Progenitor cell of endocrine pancreas (in vitro differentiated cells): Measurements from ENCODE around the gene ARL2BP. TPM values are rescaled to one million over a fixed set of nuclear protein-coding genes. Genes with fewer than 3 reads are reported as not detected.

Experiments used
- DNase-seq: peaks from one replicate; pipeline ENCODE4 v3.0.0; 2021; ENCODE audit warnings: low spot score; ENCODE audit not compliant: unreplicated experiment
- H3K27ac Mint-ChIP-seq: 2 replicates; pipeline ENCODE4 v1.8.0; 2021; ENCODE audit warnings: mild to moderate bottlenecking, moderate library complexity, mixed read lengths
- H3K27me3 Mint-ChIP-seq: 2 replicates; pipeline ENCODE4 v1.8.0; 2021; ENCODE audit warnings: mixed read lengths
- H3K36me3 Mint-ChIP-seq: 2 replicates; pipeline ENCODE4 v1.8.0; 2022; ENCODE audit warnings: mixed read lengths; ENCODE audit not compliant: insufficient read depth
- H3K4me1 Mint-ChIP-seq: 2 replicates; pipeline ENCODE4 v1.8.0; 2021; ENCODE audit warnings: low read depth, mixed read lengths
- H3K4me3 Mint-ChIP-seq: 2 replicates; pipeline ENCODE4 v1.8.0; 2021; ENCODE audit warnings: low read depth, mild to moderate bottlenecking, moderate library complexity, mixed read lengths
- H3K9me3 Mint-ChIP-seq: 2 replicates; pipeline ENCODE4 v1.8.0; 2021; ENCODE audit warnings: low read depth, mixed read lengths
- total RNA-seq: library from RNA; stranded (reverse); gene quantifications from 2 replicates; pipeline ENCODE4 v1.2.1, GENCODE V29; 2021
- TF ChIP-seq, protein P1 (sequence below): fragments of 200-600 bp; sonication (generic); IDR thresholded peaks from one replicate; pipeline ENCODE4 v1.5.0; 2021; ENCODE audit warnings: antibody characterized with exemption, mild to moderate bottlenecking; ENCODE audit not compliant: unreplicated experiment

Gene ARL2BP
- total RNA-seq, 1 donor from 2014 or later: 40.7 TPM

DNA sequence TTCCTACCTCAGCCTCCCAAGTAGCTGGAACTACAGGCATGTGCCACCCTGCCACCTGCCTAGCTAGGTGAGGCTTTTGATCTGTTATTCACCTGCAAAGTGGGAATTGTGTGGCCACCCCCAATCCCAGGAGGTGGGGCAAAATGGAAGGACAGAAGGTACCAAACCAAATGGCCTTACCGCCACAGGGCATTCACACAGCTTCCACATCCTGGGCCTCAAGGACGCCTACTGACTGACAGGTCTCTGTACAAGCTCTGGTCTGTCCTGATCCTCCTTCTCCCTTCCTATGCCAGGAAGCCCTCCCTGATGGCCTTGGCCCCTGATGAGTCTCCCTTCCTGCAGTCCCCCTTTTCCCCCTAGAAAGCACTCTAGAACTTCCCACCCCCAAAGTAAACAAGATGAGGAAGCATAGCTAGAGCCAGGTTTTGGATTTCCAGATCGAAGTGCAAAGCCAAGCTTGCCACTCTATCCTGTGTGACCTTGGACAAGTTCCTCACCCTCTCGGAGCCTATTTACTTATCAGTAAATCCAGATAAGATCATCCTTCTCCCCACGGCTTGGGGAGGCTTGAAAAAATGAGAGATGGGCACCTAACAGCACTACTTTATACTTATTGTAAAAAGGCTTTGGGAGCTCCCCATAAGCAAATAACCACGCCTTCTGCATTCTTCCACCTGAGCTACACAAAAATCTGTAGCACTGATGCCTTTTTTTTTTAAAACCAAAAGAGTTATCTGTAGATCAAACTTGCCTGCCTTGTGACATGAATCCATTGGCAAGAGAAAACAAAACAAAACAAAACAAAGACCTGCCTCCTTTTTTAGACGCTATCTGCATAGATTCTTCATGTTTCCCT, 35.0 kb downstream of the ARL2BP start:
- Mint-ChIP-seq H3K27ac (no peak overlapping the region), H3K9me3 (no peaks in the 10 kb centered on the region), H3K36me3 (no peaks in the 10 kb centered on the region), H3K4me1 (peaks cover 13% of the 10 kb centered on the region), H3K4me3 (no peak overlapping the region), H3K27me3 (peaks cover 35% of the 10 kb centered on the region)
- TF ChIP-seq, protein P1, sequence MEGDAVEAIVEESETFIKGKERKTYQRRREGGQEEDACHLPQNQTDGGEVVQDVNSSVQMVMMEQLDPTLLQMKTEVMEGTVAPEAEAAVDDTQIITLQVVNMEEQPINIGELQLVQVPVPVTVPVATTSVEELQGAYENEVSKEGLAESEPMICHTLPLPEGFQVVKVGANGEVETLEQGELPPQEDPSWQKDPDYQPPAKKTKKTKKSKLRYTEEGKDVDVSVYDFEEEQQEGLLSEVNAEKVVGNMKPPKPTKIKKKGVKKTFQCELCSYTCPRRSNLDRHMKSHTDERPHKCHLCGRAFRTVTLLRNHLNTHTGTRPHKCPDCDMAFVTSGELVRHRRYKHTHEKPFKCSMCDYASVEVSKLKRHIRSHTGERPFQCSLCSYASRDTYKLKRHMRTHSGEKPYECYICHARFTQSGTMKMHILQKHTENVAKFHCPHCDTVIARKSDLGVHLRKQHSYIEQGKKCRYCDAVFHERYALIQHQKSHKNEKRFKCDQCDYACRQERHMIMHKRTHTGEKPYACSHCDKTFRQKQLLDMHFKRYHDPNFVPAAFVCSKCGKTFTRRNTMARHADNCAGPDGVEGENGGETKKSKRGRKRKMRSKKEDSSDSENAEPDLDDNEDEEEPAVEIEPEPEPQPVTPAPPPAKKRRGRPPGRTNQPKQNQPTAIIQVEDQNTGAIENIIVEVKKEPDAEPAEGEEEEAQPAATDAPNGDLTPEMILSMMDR: no peak
- no peak for DNase-seq

DNA sequence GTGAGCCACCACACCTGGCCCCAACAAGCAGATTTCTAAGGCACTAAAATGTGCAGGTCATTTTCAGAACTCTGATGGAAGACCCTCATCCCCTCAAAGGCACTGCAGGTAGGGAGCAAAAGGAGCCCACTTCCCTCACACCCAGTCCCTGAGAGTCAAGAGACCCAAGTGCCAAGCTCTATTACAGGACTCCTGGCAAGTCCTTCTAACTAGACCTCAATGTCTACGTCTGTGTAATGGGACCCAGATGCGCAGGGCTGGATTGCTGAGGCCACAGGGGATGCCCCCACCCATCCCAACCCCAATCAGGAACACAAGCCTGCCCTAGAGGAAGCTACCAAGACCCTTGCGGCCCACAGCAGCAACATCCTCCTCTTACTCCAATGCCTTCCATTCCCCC, 36.7 kb downstream of the ARL2BP start:
- DNase-seq: no peak
- Mint-ChIP-seq H3K27me3 (peaks cover 40% of the 10 kb centered on the region), H3K27ac (no peak overlapping the region), H3K4me1 (peaks cover 13% of the 10 kb centered on the region), H3K9me3 (no peaks in the 10 kb centered on the region), H3K36me3 (no peaks in the 10 kb centered on the region), H3K4me3 (no peak overlapping the region)
- TF ChIP-seq, protein P1: no peak

DNA sequence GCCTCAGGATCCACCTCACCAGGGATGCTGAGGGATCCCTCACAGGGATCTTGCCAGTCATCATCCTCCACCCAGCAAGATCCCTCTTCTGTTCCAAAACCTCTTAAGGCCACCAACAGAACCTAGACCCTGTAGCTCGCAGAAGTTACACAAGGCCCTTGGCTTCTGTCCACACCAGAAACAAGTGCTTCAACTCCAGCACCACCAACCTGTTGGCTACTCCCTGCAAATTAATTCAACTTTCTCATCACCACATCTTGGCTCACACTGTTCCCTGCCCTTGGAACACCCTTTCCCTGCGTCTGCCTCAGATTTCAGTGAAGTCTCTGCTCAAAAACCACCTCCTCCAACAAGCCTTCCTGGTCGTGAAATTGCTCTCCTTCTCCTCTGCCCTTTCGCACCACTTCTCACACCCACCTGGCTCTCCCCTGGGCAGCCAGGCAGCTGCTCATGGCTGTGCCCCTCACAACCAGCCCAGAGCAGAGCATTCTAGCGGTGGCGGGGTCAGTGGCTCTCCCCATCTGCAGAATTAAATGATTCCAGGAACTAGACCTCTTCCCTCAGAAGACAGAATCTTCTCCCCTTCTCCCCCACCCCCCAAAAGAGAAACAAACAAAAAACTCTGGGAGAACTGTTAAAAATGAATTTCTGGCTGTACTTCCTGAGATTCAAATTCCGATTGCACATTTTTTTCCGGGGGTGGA, 37.6 kb downstream of the ARL2BP start:
- peaks cover 45% of the 10 kb centered on the region for H3K27me3 Mint-ChIP-seq
- TF ChIP-seq, protein P1: no peak
- H3K4me1 Mint-ChIP-seq: peaks cover 13% of the 10 kb centered on the region
- H3K36me3 Mint-ChIP-seq: no peaks in the 10 kb centered on the region
- no peak overlapping the region for H3K27ac Mint-ChIP-seq
- H3K4me3 Mint-ChIP-seq: no peak overlapping the region
- no peak for DNase-seq
- H3K9me3 Mint-ChIP-seq: no peaks in the 10 kb centered on the region

DNA sequence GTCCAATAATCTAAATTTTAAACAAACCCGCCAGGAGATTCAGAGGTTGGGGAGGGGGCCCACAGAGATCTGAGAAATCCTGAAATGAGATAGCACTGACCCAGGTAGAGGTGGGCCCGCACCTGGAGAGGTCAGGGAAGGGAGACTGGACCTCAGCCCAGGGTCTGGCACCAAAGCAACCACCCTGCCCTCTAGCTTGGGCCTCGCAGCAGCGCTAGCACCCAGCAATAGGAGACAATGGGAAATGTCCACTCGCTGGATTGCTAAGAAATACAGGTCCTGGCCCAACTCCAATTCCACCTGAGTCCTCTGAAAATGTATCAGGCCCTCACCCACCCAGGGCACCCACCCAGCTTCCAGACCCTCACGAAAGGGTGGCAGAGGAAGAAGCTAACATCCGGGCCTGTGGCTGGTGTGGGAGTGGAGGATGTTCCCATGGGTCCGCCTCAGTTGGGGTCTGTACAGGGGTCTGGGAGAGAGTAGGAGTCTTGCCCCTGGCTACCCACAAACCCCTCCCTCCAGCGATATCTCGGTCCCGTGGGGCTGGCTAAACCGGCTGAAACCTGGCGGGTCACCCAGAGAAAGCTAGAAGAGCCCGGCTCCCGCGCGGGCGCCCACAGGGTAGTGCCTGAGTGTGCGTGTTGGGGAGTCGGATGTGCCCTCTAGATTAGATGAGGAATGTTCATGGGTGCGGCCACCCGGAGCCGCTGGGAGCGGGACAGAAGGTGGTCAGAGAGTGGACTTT, 38.3 kb downstream of the ARL2BP start:
- Mint-ChIP-seq H3K9me3 (no peaks in the 10 kb centered on the region), H3K27ac (peak overlapping the region; percentile 49), H3K4me1 (peaks cover 12% of the 10 kb centered on the region), H3K4me3 (peak overlapping the region; percentile 71), H3K27me3 (peaks cover 48% of the 10 kb centered on the region), H3K36me3 (no peaks in the 10 kb centered on the region)
- DNase-seq: no peak
- TF ChIP-seq, protein P1: no peak

DNA sequence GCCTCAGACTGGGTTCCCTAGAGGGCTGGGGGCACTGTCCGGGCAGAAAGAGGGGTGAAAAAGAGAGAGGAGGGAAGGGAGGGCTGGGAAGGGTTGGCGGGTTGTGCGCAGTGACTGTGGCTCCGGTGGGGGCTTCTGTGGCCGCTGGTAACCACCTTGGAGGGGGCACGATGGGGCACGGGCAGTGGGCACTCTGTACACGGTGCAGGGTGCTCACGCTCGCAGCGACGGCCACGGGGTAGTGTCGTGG, 38.8 kb downstream of the ARL2BP start:
- no peaks in the 10 kb centered on the region for H3K9me3 Mint-ChIP-seq
- no peaks in the 10 kb centered on the region for H3K36me3 Mint-ChIP-seq
- peak overlapping the region; percentile 71 for H3K4me3 Mint-ChIP-seq
- TF ChIP-seq, protein P1: no peak
- no peak for DNase-seq
- H3K4me1 Mint-ChIP-seq: peaks cover 12% of the 10 kb centered on the region
- no peak overlapping the region for H3K27ac Mint-ChIP-seq
- H3K27me3 Mint-ChIP-seq: peaks cover 48% of the 10 kb centered on the region
